Mesenchymal stem cell (in vitro differentiated cells and primary cell): ENCODE results near the gene CENPF.

Source experiments
- DNase-seq: peaks from one replicate; pipeline ENCODE4 v3.0.0-alpha.2; 2013
- H2AFZ ChIP-seq: one replicate; pipeline ENCODE4 v1.6.1; 2013; ENCODE audit warnings: low read depth, mild to moderate bottlenecking, control low read depth, inconsistent platforms, low read length, moderate library complexity
- H2AK5ac ChIP-seq: 2 replicates; pipeline ENCODE4 v1.6.1; 2013; ENCODE audit warnings: low read length, moderate library complexity, mild to moderate bottlenecking, inconsistent platforms; ENCODE audit not compliant: severe bottlenecking
- H2BK120ac ChIP-seq: one replicate; pipeline ENCODE4 v1.6.1; 2013; ENCODE audit warnings: low read depth, mild to moderate bottlenecking, inconsistent platforms, low read length, moderate library complexity
- H2BK12ac ChIP-seq, 2 experiments: one replicate each; pipeline ENCODE4 v1.6.1; 2013; ENCODE audit warnings: inconsistent platforms in 2 of 2, low read length in 2 of 2, mild to moderate bottlenecking in 2 of 2, moderate library complexity in 2 of 2, control low read depth in 1 of 2
- H2BK15ac ChIP-seq: one replicate; pipeline ENCODE4 v1.6.1; 2013; ENCODE audit warnings: mild to moderate bottlenecking, low read depth, inconsistent platforms; ENCODE audit not compliant: poor library complexity, severe bottlenecking
- H2BK5ac ChIP-seq: 2 replicates; pipeline ENCODE4 v1.6.1; 2013; ENCODE audit warnings: low read depth, mild to moderate bottlenecking, low read length, control low read depth, inconsistent platforms; ENCODE audit not compliant: poor library complexity, severe bottlenecking
- H3K14ac ChIP-seq, 2 experiments: one replicate each; pipeline ENCODE4 v1.6.1; 2013; ENCODE audit warnings: inconsistent platforms in 2 of 2, low read length in 2 of 2, control low read depth in 1 of 2, mild to moderate bottlenecking in 1 of 2, moderate library complexity in 1 of 2
- H3K18ac ChIP-seq, 2 experiments: one replicate each; pipeline ENCODE4 v1.6.1; 2013; ENCODE audit warnings: inconsistent platforms in 2 of 2, low read length in 2 of 2, control low read depth in 1 of 2, low read depth in 1 of 2, mild to moderate bottlenecking in 1 of 2
- H3K23ac ChIP-seq, 2 experiments: one replicate each; pipeline ENCODE4 v1.6.1; 2013; ENCODE audit warnings: inconsistent platforms in 2 of 2, low read length in 2 of 2, mild to moderate bottlenecking in 2 of 2, moderate library complexity in 2 of 2, control low read depth in 1 of 2
- H3K27ac ChIP-seq: 2 replicates; pipeline ENCODE4 v1.5.1; 2013; ENCODE audit warnings: mild to moderate bottlenecking, moderate library complexity, low read length, control low read depth, inconsistent platforms; ENCODE audit not compliant: poor library complexity, severe bottlenecking
- H3K27me3 ChIP-seq, 2 experiments: 2 replicates each; pipeline versions ENCODE4 v1.6.1 to v1.7.0; 2013; ENCODE audit warnings: low read length in 2 of 2, mild to moderate bottlenecking in 2 of 2, moderate library complexity in 2 of 2, control low read depth in 1 of 2, inconsistent platforms in 1 of 2; ENCODE audit not compliant: control insufficient read depth in 1 of 2, insufficient read depth in 1 of 2
- H3K36me3 ChIP-seq, 2 experiments: 2 replicates each; pipeline versions ENCODE4 v1.6.1 to v1.7.0; 2013; ENCODE audit warnings: low read length in 2 of 2, control low read depth in 1 of 2, inconsistent platforms in 1 of 2, low read depth in 1 of 2, mild to moderate bottlenecking in 1 of 2; ENCODE audit not compliant: insufficient read depth in 2 of 2, control insufficient read depth in 1 of 2
- H3K4ac ChIP-seq, 2 experiments: one replicate each; pipeline ENCODE4 v1.6.1; 2013; ENCODE audit warnings: inconsistent platforms in 2 of 2, low read length in 2 of 2, mild to moderate bottlenecking in 2 of 2, moderate library complexity in 2 of 2, control low read depth in 1 of 2, low read depth in 1 of 2
- H3K4me1 ChIP-seq: 2 replicates; pipeline ENCODE4 v1.6.1; 2013; ENCODE audit warnings: low read depth, low read length, control low read depth; ENCODE audit not compliant: control insufficient read depth, insufficient read depth
- H3K4me2 ChIP-seq: 2 replicates; pipeline ENCODE4 v1.6.1; 2013; ENCODE audit warnings: low read length, mild to moderate bottlenecking, inconsistent platforms; ENCODE audit not compliant: poor library complexity, severe bottlenecking
- H3K4me3 ChIP-seq, 2 experiments: 2 replicates each; pipeline versions ENCODE4 v1.5.1 to v1.7.0; 2013; ENCODE audit warnings: low read length in 2 of 2, mild to moderate bottlenecking in 2 of 2, control low read depth in 1 of 2, low read depth in 1 of 2; ENCODE audit not compliant: insufficient read depth in 1 of 2
- H3K79me1 ChIP-seq: replicated peaks from 2 replicates; pipeline ENCODE4 v1.6.1; 2013; ENCODE audit warnings: mild to moderate bottlenecking, control low read depth, low read length, inconsistent platforms; ENCODE audit not compliant: poor library complexity, severe bottlenecking
- H3K9ac ChIP-seq: 2 replicates; pipeline ENCODE4 v1.7.0; 2013; ENCODE audit warnings: mild to moderate bottlenecking, low read length, moderate library complexity
- H3K9me3 ChIP-seq: 2 replicates; pipeline ENCODE4 v1.7.0; 2013; ENCODE audit warnings: mild to moderate bottlenecking, low read length; ENCODE audit not compliant: control insufficient read depth
- H4K8ac ChIP-seq: one replicate; pipeline ENCODE4 v1.6.1; 2013; ENCODE audit warnings: inconsistent platforms, mild to moderate bottlenecking, low read length, moderate library complexity
- H4K91ac ChIP-seq: one replicate; pipeline ENCODE4 v1.6.1; 2013; ENCODE audit warnings: mild to moderate bottlenecking, low read length, inconsistent platforms
- WGBS: methylation state at CpG from one replicate; pipeline ENCODE4 v1.1.7; 2013; ENCODE audit warnings: mixed read lengths; 5-methylcytosine and 5-hydroxymethylcytosine counted together

CENPF gene

GRCh38 chr1:214700437-214700836 lies 97.4 kb downstream of the CENPF start:
- 46% methylated on average over 3 of the region's 4 CpGs for WGBS
- Histone ChIP-seq H3K4me1 (no peaks in the 10 kb centered on the region), H2AK5ac (no peak overlapping the region), H3K4ac (no peak overlapping the region), H3K79me1 (no peaks in the 10 kb centered on the region), H3K9me3 (peaks cover 32% of the 10 kb centered on the region), H3K36me3 (no peaks in the 10 kb centered on the region), H3K18ac (no peak overlapping the region), H2BK5ac (no peak overlapping the region), H3K27ac (no peak overlapping the region), H3K27me3 (peaks cover 0 to 6% of the 10 kb centered on the region in 2 experiments), H3K9ac (peak overlapping the region; percentile 38), H2AFZ (no peak overlapping the region), H3K23ac (no peak overlapping the region), H2BK12ac (no peak overlapping the region), H2BK120ac (no peak overlapping the region), H3K14ac (no peak overlapping the region), H4K8ac (no peak overlapping the region), H3K4me3 (no peak overlapping the region), H3K4me2 (no peak overlapping the region), H4K91ac (no peak overlapping the region), H2BK15ac (no peak overlapping the region)
- DNase-seq: peak; percentile 6

GRCh38 chr1:214702556-214702955 lies 99.6 kb downstream of the CENPF start:
- H3K14ac ChIP-seq: no peak overlapping the region
- H3K4me2 ChIP-seq: no peak overlapping the region
- H3K9me3 ChIP-seq: peaks cover 18% of the 10 kb centered on the region
- peaks cover 0 to 6% of the 10 kb centered on the region in 2 experiments for H3K27me3 ChIP-seq
- H3K36me3 ChIP-seq: no peaks in the 10 kb centered on the region
- no peaks in the 10 kb centered on the region for H3K79me1 ChIP-seq
- H2AFZ ChIP-seq: no peak overlapping the region
- no peak overlapping the region for H2BK15ac ChIP-seq
- no peak overlapping the region for H2BK120ac ChIP-seq
- no peak overlapping the region for H4K91ac ChIP-seq
- H3K9ac ChIP-seq: no peak overlapping the region
- no peak overlapping the region for H3K4me3 ChIP-seq
- 100% methylated on average over 1 of the region's 1 CpG for WGBS
- H3K18ac ChIP-seq: no peak overlapping the region
- H2AK5ac ChIP-seq: no peak overlapping the region
- H3K27ac ChIP-seq: no peak overlapping the region
- no peak overlapping the region for H3K23ac ChIP-seq
- no peak overlapping the region for H2BK12ac ChIP-seq
- H2BK5ac ChIP-seq: no peak overlapping the region
- no peak overlapping the region for H4K8ac ChIP-seq
- DNase-seq: no peak
- H3K4ac ChIP-seq: no peak overlapping the region
- H3K4me1 ChIP-seq: no peaks in the 10 kb centered on the region

- Histone ChIP-seq H3K18ac (no peak overlapping the region), H2BK5ac (no peak overlapping the region), H3K4me2 (no peak overlapping the region), H2AK5ac (no peak overlapping the region), H3K4ac (no peak overlapping the region), H3K27me3 (no peaks in the 10 kb centered on the region), H3K79me1 (no peaks in the 10 kb centered on the region), H3K4me3 (no peak overlapping the region), H2BK12ac (no peak overlapping the region), H3K9me3 (peaks cover 16% of the 10 kb centered on the region), H4K91ac (no peak overlapping the region), H3K23ac (no peak overlapping the region), H3K9ac (no peak overlapping the region), H2AFZ (no peak overlapping the region), H2BK15ac (no peak overlapping the region), H3K36me3 (no peaks in the 10 kb centered on the region), H4K8ac (no peak overlapping the region), H3K14ac (no peak overlapping the region), H3K27ac (no peak overlapping the region), H2BK120ac (no peak overlapping the region), H3K4me1 (no peaks in the 10 kb centered on the region)
- peak; percentile 37 for DNase-seq
- 81% methylated on average over 11 of the region's 11 CpGs for WGBS
These were observed 104.5 kb downstream of the CENPF start for GRCh38 chr1:214707306-214708087.

- no peak overlapping the region for H2AFZ ChIP-seq
- no peaks in the 10 kb centered on the region for H3K79me1 ChIP-seq
- H3K23ac ChIP-seq: no peak overlapping the region
- H3K27me3 ChIP-seq: no peaks in the 10 kb centered on the region
- no peak overlapping the region for H2AK5ac ChIP-seq
- H3K18ac ChIP-seq: no peak overlapping the region
- H2BK12ac ChIP-seq: no peak overlapping the region
- H3K9ac ChIP-seq: no peak overlapping the region
- peak; percentile 35 for DNase-seq
- no peak overlapping the region for H2BK5ac ChIP-seq
- peaks cover 16% of the 10 kb centered on the region for H3K9me3 ChIP-seq
- H2BK120ac ChIP-seq: no peak overlapping the region
- H3K4me1 ChIP-seq: no peaks in the 10 kb centered on the region
- 67% methylated on average over 1 of the region's 1 CpG for WGBS
- no peak overlapping the region for H4K8ac ChIP-seq
- no peaks in the 10 kb centered on the region for H3K36me3 ChIP-seq
- no peak overlapping the region for H3K14ac ChIP-seq
- no peak overlapping the region for H3K27ac ChIP-seq
- H3K4ac ChIP-seq: no peak overlapping the region
- H3K4me2 ChIP-seq: no peak overlapping the region
- no peak overlapping the region for H2BK15ac ChIP-seq
- no peak overlapping the region for H4K91ac ChIP-seq
- no peak overlapping the region for H3K4me3 ChIP-seq
These were observed 105.4 kb downstream of the CENPF start for GRCh38 chr1:214708321-214708955.
